Aorta (tissue), 5 donors: ENCODE results near the gene RIPK3. TPM values are rescaled to one million over a fixed set of nuclear protein-coding genes. Genes with fewer than 3 reads are reported as not detected.

Experiments used
- ATAC-seq: fragments of 200-7000 bp; cut with Tn5 transposase; one replicate; pipeline ENCODE4 v1.9.1; 2022; ENCODE audit warnings: moderate library complexity; ENCODE audit not compliant: low FRiP score
- DNase-seq, 2 donors: peaks; one replicate each; pipeline ENCODE4 v3.0.0-alpha.2; 2020
- H3K27ac ChIP-seq, 2 donors: one replicate each; pipeline ENCODE4 v1.5.1; 2013; ENCODE audit warnings: low read length in 2 of 2, mild to moderate bottlenecking in 2 of 2, moderate library complexity in 2 of 2, control low read depth in 1 of 2, inconsistent platforms in 1 of 2, low read depth in 1 of 2
- H3K27me3 ChIP-seq, 2 donors: one replicate each; pipeline ENCODE4 v1.6.1; 2013; ENCODE audit warnings: control low read depth in 1 of 2, low read length in 1 of 2, mild to moderate bottlenecking in 1 of 2, moderate library complexity in 1 of 2; ENCODE audit not compliant: insufficient read depth in 2 of 2, control insufficient read depth in 1 of 2
- H3K36me3 ChIP-seq, 2 donors: one replicate each; pipeline ENCODE4 v1.6.1; 2013; ENCODE audit warnings: control low read depth in 1 of 2, low read length in 1 of 2, mild to moderate bottlenecking in 1 of 2; ENCODE audit not compliant: insufficient read depth in 2 of 2, control insufficient read depth in 1 of 2
- H3K4me1 ChIP-seq, 2 donors: one replicate each; pipeline ENCODE4 v1.6.1; 2013; ENCODE audit warnings: low read length in 2 of 2, control low read depth in 1 of 2, mild to moderate bottlenecking in 1 of 2, moderate library complexity in 1 of 2; ENCODE audit not compliant: insufficient read depth in 2 of 2, control insufficient read depth in 1 of 2
- H3K4me3 ChIP-seq, 2 donors: one replicate each; pipeline ENCODE4 v1.5.1; 2013; ENCODE audit warnings: low read length in 2 of 2, control low read depth in 1 of 2, mild to moderate bottlenecking in 1 of 2
- H3K9me3 ChIP-seq: one replicate; pipeline ENCODE4 v1.6.1; 2013; ENCODE audit warnings: mild to moderate bottlenecking, low read length; ENCODE audit not compliant: control insufficient read depth
- WGBS, 2 donors: extraction: QIAGEN DNeasy Blood & Tissue Kit; methylation state at CpG; one replicate each; pipeline ENCODE4 v1.1.7; 2013; 5-methylcytosine and 5-hydroxymethylcytosine counted together
- intact Hi-C, 2 donors: fragments of 100-400 bp; cut with DNase I; formaldehyde crosslinking; loops; one replicate each; pipeline versions ENCODE4 v1.14.2 to v1.15.0; 2022
- polyA plus RNA-seq, 2 donors: library from polyadenylated mRNA; stranded (reverse); fragments of 200-250 nt; gene quantifications; one replicate each; pipeline ENCODE4 v1.2.3, GENCODE V29; 2013
- total RNA-seq, 2 donors: library from RNA; stranded (reverse); fragmentation: NEBNext Ultra II Directional; extraction: Animal tissue kit (Norgen Biotek cat#: 25700); gene quantifications; one replicate each; pipeline ENCODE4 v1.2.1, GENCODE V29; 2021
- donor health status: healthy with polysubstance abuse.
- donor health status: Bipolar disorder and iron deficiency.
- donor health status: DM: no; HTN: no; CAD: no.
- donor health status: DM: no; HTN: no; CAD: no.
- donor health status: DM: yes; HTN: yes; CAD: no.

Gene RIPK3
- total and polyA plus RNA-seq, 4 donors = 4.0 to 15.8 (median 7.1) TPM

DNA sequence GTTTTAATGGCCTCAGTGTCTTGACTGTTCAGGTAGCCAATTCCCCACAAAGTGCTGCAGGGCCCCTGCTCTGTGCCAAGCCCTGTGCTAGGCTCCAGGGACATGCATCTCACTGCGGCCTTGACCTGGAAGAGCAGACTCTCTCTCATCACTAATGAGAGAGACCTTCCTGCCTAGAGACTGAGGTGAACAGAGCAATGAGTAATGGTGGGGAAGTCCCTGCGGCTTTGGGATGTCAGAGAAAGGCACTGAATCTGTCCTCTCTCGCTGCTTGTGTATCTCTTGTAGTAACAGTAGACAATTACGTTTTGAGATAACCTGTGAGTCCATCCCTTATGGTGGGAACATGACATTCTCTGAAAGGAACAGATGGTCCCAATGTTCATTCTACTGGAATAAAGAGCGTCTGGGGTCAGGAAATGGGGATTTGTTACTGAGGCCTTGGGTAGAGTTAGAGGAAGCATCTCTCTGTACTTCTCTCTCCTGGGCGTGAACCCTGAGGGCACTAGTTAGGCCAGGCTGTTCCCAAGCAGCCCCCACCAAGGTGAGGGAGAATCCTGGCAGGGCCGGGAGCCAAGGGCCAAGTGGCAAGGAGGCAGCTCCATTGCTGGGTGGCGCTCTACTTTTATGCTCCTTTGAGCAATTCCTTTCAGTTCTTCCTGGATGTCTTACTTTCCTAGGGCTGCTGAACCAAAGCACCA lies 41.7 kb upstream of the RIPK3 start:
- no peak for ATAC-seq
- no peaks in the 10 kb centered on the region for H3K9me3 ChIP-seq
- H3K36me3 ChIP-seq = no peaks in the 10 kb centered on the region
- no peaks in the 10 kb centered on the region for H3K4me1 ChIP-seq
- intact Hi-C loops = no loop called here
- H3K27ac ChIP-seq = no peak overlapping the region
- H3K4me3 ChIP-seq = no peak overlapping the region
- DNase-seq = no peak
- no peaks in the 10 kb centered on the region for H3K27me3 ChIP-seq
- 87 to 90% methylated on average over 8 of the region's 8 CpGs for WGBS, 2 donors

DNA sequence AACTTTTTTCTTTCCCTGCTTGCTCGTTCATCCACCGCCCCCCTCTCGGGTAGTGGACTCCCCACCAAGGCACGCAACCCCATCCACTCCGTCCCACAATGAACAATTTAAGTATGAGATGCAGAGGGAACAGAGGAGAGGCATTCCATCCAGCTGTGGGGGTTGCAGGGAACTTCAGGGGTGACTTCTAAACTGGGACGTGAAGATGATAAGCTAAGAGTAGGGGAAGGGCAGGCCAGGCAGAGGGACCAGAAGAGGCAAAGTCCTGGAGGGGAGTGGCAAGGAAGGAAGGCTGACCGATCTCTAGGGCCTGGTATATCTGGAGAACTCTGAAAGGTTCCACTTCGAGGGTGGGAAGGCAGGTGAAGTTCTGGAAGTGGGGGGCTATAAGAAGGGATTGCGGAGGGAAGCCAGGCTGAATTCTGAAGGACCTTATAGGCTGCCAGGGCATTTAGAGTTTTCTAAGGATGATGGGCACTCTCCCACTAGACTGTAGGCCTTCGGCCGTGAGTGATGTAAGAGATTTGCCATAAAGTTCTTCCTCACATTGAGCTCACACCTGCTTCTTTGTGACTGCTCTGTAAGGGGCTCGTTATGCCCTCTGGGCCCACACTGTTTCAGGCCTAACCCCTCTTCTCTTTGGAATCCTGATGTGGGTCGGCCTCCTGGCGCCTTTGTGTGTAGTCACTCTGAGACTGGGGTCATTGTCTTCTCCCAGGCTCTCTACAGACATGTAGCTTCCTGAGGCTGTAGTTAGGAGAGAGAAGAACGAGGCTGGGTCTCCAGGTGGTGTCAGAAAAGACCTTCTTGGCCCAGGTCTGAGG lies 40.3 kb upstream of the RIPK3 start:
- ATAC-seq (no peak), DNase-seq (no peak)
- H3K9me3 ChIP-seq = no peaks in the 10 kb centered on the region
- 73 to 78% methylated on average over 15 of the region's 15 CpGs for WGBS, 2 donors
- no peak overlapping the region for H3K4me3 ChIP-seq
- intact Hi-C loops = no loop called here
- H3K4me1 ChIP-seq = no peaks in the 10 kb centered on the region
- no peaks in the 10 kb centered on the region for H3K27me3 ChIP-seq
- no peak overlapping the region for H3K27ac ChIP-seq
- H3K36me3 ChIP-seq = no peaks in the 10 kb centered on the region

DNA sequence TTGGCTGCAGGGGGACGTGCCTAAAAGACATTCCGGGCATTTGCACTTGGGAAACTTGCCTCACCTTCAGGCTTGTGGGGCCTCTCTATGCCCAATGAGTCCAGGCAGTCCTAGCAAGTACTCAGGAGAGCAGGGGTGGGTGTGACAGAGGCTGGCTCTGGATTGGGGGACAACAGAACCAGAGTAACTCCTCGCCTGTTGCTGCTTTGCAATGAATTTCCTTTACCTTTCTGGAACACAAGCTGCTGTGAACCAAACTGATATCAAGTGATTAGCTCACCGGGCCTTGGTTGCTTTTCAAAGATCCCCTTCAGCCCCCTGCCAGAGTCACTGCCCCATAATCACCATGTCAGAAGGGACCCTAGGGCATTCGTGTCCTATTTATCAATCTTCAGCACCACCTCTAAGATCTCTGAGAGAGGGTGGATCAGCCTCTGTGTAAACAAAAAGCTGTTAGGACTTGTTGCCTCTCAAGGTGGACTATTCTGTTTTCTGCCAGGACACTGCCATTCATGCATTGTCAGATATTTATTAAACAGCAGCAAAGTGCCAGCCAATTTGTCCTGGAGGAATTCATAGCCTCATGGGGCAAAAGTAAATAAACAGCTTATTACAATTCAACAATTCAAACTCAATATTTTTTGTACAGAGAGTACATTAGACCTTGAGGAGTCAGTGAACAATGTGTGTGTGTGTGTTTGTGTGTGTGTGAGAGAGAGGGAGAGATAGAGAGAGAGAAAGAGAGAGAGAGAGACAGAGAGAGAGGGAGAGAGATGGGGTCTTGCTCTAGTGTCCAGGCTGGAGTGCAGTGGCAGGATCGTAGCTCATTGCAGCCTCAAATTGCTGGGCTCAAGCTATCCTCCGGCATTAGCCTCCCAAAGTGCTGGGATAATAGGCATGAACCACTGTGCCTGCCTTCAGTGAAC lies 39.5 kb upstream of the RIPK3 start:
- WGBS, 2 donors = 62 to 70% methylated on average over 7 of the region's 7 CpGs
- intact Hi-C loops = no loop called here

DNA sequence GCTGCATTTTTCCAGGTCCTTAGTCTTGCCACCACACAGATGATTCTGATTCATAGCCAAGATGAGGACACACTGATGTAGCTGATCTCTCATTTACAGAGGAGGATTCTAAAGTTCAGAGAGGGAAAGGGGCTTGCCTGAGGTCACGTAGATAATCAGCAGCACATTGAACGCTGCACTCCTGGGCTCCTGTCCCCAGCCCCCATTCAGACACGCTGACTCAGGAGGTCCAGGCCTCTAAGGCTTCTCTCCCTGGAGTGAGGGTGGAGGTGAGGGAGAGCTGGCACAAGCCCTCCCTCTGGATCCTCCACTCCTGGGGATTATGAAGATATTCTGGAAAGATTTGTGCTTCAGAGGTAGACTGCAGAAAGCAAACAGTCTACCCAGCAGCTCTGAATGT lies 38.5 kb upstream of the RIPK3 start:
- no peaks in the 10 kb centered on the region for H3K9me3 ChIP-seq
- 73 to 76% methylated on average over 3 of the region's 3 CpGs for WGBS, 2 donors
- no peak for ATAC-seq

More for the DNA sequence above, 39.5 kb upstream of the RIPK3 start:
- DNase-seq (no peak), ATAC-seq (no peak)
- no peak overlapping the region for H3K4me3 ChIP-seq
- H3K27me3 ChIP-seq = no peaks in the 10 kb centered on the region
- H3K4me1 ChIP-seq = no peaks in the 10 kb centered on the region
- H3K27ac ChIP-seq = no peak overlapping the region
- no peaks in the 10 kb centered on the region for H3K36me3 ChIP-seq
- no peaks in the 10 kb centered on the region for H3K9me3 ChIP-seq

DNA sequence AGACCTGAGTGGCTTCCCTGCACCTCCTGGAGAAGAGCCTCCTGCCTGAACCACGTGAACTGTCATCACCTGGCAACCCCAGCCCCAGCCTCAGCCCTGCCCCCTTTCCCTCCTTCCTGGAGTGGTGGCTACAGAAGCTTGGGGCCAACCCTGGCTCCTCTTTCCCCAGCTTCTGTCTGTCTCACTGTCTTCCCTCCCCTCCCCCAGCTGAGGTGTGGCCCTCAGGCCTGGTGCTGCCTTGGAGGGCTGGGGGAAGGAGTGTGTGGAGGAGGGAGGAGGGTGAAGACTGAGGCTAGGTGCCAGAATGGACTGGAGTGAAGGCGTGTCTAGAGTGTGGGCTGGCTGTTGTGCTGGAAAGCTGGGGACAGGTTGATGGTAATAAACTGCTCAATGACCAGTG lies 37.9 kb upstream of the RIPK3 start:
- intact Hi-C loops = no loop called here
- DNase-seq (no peak), ATAC-seq (no peak)
- no peaks in the 10 kb centered on the region for H3K27me3 ChIP-seq
- H3K4me1 ChIP-seq = no peaks in the 10 kb centered on the region
- H3K4me3 ChIP-seq = no peak overlapping the region
- no peak overlapping the region for H3K27ac ChIP-seq
- WGBS, 2 donors = 32 to 63% methylated on average over 2 of the region's 2 CpGs
- H3K9me3 ChIP-seq = no peaks in the 10 kb centered on the region
- H3K36me3 ChIP-seq = no peaks in the 10 kb centered on the region

More for the DNA sequence above, 38.5 kb upstream of the RIPK3 start:
- no peak overlapping the region for H3K4me3 ChIP-seq
- H3K27ac ChIP-seq = no peak overlapping the region
- intact Hi-C loops = no loop called here
- H3K36me3 ChIP-seq = no peaks in the 10 kb centered on the region
- H3K27me3 ChIP-seq = no peaks in the 10 kb centered on the region
- no peak for DNase-seq
- no peaks in the 10 kb centered on the region for H3K4me1 ChIP-seq

DNA sequence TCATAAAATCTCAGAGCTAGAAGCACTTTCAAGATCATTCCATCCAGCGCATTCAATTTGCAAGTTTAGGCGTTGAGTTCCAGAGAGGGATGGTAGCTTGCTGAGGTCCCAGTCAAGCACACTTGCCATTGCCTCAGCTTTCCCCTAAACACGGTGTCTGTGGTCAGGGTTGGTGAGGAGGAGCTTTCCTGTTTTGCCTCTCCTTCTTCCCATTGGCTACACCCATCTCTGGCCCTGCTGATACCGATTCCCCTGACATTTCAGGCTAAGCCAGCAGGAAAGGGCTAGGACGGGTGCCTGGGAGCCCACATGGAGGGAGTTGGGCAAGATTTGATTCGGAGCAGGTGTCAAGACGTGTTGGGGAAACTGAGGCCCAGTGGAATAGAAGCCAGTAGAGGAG lies 37.3 kb upstream of the RIPK3 start:
- H3K4me3 ChIP-seq = no peak overlapping the region
- no peaks in the 10 kb centered on the region for H3K36me3 ChIP-seq
- H3K27ac ChIP-seq = no peak overlapping the region
- H3K9me3 ChIP-seq = no peaks in the 10 kb centered on the region
- ATAC-seq (no peak), DNase-seq (no peak)
- H3K27me3 ChIP-seq = no peaks in the 10 kb centered on the region
- no peaks in the 10 kb centered on the region for H3K4me1 ChIP-seq
- intact Hi-C loops = no loop called here
- 81 to 83% methylated on average over 7 of the region's 7 CpGs for WGBS, 2 donors

DNA sequence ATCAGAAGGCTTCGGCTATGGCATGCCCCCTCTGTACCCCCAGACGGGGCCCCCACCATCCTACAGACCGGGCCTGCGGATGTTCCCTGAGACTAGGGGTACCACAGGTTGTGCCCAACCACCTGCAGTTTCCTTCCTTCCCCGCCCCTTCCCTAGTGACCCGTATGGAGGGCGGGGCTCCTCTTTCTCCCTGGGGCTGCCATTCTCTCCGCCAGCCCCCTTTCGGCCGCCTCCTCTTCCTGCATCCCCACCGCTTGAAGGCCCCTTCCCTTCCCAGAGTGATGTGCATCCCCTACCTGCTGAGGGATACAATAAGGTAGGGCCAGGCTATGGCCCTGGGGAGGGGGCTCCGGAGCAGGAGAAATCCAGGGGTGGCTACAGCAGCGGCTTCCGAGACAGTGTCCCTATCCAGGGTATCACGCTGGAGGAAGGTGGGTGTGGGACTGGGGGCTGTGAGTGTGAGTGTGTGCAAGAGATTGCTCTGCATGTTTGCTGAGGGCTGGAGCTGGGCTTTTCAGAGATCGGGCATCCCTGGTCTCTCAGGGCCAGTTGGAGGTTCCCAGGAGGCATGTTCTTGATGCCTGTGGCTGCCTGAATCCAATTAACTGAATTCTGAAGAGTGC lies 36.8 kb upstream of the RIPK3 start:
- Histone ChIP-seq H3K4me1 (no peaks in the 10 kb centered on the region), H3K27me3 (no peaks in the 10 kb centered on the region), H3K9me3 (no peaks in the 10 kb centered on the region), H3K27ac (no peak overlapping the region), H3K4me3 (no peak overlapping the region), H3K36me3 (no peaks in the 10 kb centered on the region)
- WGBS, 2 donors = 78% methylated on average over 14 to 16 of the region's 16 CpGs
- ATAC-seq = no peak
- intact Hi-C loops = no loop called here
- DNase-seq = no peak

DNA sequence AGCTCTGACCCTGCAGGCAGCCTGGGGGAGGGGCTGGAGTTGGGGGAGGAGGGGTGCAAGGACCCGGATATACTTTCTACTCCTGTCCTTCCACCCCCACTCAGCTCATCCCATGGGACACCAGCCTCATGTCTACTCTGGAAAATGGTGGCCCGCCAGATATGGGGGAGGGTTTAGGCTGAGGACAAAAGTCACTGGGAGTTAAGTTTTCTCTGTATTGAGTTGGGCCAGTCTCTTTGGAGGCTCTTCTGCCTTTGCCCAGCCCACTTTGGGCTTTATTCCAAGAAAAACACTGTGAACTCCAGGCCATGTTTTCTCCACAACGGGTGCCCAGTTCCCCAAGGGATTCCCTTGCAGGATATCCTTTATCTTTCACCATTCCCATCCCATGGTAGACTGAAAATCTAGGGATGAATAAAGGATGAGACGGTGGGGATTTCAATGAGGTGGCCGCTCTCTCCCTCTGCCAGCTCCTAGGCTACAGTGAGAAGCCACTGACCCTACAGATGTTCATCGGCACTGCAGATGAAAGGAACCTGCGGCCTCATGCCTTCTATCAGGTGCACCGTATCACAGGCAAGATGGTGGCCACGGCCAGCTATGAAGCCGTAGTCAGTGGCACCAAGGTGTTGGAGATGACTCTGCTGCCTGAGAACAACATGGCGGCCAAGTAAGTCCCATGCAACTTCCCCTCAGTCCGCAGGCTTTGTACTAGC lies 33.1 kb upstream of the RIPK3 start:
- ATAC-seq (no peak), DNase-seq (no peak)
- H3K27me3 ChIP-seq = no peaks in the 10 kb centered on the region
- no peak overlapping the region for H3K4me3 ChIP-seq
- WGBS, 2 donors = 78% methylated on average over 12 of the region's 12 CpGs
- H3K27ac ChIP-seq = no peak overlapping the region
- H3K4me1 ChIP-seq = no peaks in the 10 kb centered on the region
- no peaks in the 10 kb centered on the region for H3K36me3 ChIP-seq
- intact Hi-C loops = no loop called here
- no peaks in the 10 kb centered on the region for H3K9me3 ChIP-seq
